ENCODE measurements around the gene CCDC177. TPM values are rescaled to one million over a fixed set of nuclear protein-coding genes. Genes with fewer than 3 reads are reported as not detected.

The CCDC177 gene
- total RNA-seq, 4 donors from 2014 or later, result not detected

DNA sequence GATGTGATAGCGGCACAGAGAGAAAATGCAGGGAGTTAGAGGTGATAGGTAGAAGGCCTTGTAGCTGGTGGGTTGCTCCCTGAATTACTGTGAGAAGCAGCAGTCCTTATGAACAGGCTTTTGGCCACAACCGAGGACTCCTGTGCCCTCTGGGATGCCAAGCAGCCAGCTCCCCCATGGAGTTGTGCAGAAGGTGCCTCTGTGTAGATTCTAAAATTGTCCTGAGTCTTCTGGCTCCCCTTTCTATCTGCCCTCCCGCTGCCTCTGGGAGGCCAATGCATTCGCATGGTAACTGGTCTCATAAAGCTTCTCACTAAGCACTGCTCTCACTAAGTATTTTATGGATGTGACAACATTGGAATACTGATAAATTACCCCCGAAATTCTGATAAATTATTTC lies 20.7 kb upstream of the CCDC177 start:
- no peak for TF ChIP-seq CTCF (IDR thresholded peaks at IDR 0.05; ENCODE audit: low read depth)

- TF ChIP-seq CTCF (IDR thresholded peaks at IDR 0.05; ENCODE audit: low read depth), result no peak
Measured at GRCh38 chr14:69594846-69595245, 20.2 kb upstream of the CCDC177 start.

- TF ChIP-seq CTCF (IDR thresholded peaks at IDR 0.05; ENCODE audit: low read depth), result no peak
Measured at GRCh38 chr14:69593018-69593677, 18.5 kb upstream of the CCDC177 start.

DNA sequence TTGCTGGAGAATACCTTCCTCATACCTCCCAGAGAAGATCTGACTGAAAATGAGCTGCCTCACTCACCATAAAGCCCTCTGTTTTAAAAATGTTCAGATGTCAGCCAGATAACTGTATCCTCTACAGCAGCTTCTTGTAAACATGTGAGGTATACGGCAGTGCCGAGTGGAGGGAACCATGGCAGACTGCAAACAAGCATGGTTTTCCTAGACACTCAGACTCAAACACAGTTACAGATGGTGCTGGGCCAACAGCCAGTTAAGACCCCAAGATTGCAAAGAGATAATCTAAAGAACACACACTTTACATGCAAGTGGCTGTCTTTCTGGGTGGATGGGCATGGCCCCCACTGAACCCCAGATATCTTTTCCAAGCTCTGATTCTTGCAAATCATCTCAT lies 16.6 kb upstream of the CCDC177 start:
- TF ChIP-seq CTCF (IDR thresholded peaks at IDR 0.05; ENCODE audit: low read depth), result no peak

- TF ChIP-seq CTCF (IDR thresholded peaks at IDR 0.05; ENCODE audit: low read depth), result no peak
Measured at GRCh38 chr14:69587389-69587788, 12.7 kb upstream of the CCDC177 start.

DNA sequence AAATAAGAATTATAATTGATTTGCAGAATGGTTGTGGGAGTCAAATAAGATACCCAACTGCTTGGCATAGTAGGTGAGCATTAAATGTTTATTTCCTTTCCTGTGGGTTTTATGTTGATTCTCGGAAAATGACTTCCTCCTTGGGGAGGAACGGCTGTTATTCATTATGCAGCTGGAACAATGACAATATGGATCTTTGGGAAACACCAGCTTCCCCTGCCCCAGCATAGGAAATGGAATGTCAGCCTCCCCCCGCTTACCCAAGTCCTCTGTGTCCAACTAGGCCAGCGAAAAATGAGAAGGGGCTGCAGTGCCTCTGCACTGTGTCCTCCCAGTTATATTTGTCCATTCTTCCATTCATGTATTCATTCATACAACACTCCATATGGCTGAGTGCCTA lies 11.7 kb upstream of the CCDC177 start:
- no peak for TF ChIP-seq CTCF (IDR thresholded peaks at IDR 0.05; ENCODE audit: low read depth)

GRCh38 chr14:69584389-69584788 lies 9.7 kb upstream of the CCDC177 start:
- TF ChIP-seq CTCF (IDR thresholded peaks at IDR 0.05; ENCODE audit: low read depth), result no peak

All from subcutaneous adipose tissue (tissue), 4 donors.